ENCODE data around the gene FOXO6. TPM values are rescaled to one million over a fixed set of nuclear protein-coding genes. Genes with fewer than 3 reads are reported as not detected.

The FOXO6 gene
- total and polyA plus RNA-seq, 7 experiments from 2014 or later, result 0.66 to 1.3 TPM; not detected in 5

- Mint-ChIP-seq H3K9me3 (no peaks in the 10 kb centered on the region), H3K27ac (no peak overlapping the region), H3K4me3 (no peak overlapping the region), H3K36me3 (no peaks in the 10 kb centered on the region), H3K27me3 (peaks cover 0 to 17% (median 0%) of the 10 kb centered on the region in 5 donors), H3K4me1 (peaks cover 0 to 5% (median 0%) of the 10 kb centered on the region in 7 donors)
- ChIA-PET CTCF (no interaction called here), POLR2A (no interaction called here)
- ATAC-seq (no peak), DNase-seq (no peak)
- Histone ChIP-seq H3K27ac (ENCODE audit: low read depth, low read length) (no peak overlapping the region), H3K9me3 (ENCODE audit: control insufficient read depth in 2 of 3, low read length in 3 of 3) (no peaks in the 10 kb centered on the region), H3K4me1 (ENCODE audit: control insufficient read depth in 2 of 2, insufficient read depth in 2 of 2, low read length in 2 of 2) (no peaks in the 10 kb centered on the region), H3K36me3 (ENCODE audit: control insufficient read depth in 2 of 3, insufficient read depth in 3 of 3, low read length in 3 of 3) (no peaks in the 10 kb centered on the region), H3K27me3 (ENCODE audit: control insufficient read depth in 2 of 2, insufficient read depth in 2 of 2, low read length in 2 of 2) (no peaks in the 10 kb centered on the region), H3K4me3 (ENCODE audit: low read length) (no peak overlapping the region)
- intact Hi-C loops (cut with micrococcal nuclease), result loop anchor here in 1 of 2 donors (5.0 kb wide), 2 partner anchors 97 to 137 kb away; no protein-coding TSS in a partner anchor
These were observed 58.5 kb downstream of the FOXO6 start for GRCh38 chr1:41419584-41420295.

GRCh38 chr1:41420351-41420750, 59.1 kb downstream of the FOXO6 start:
- H3K27me3 Mint-ChIP-seq, result peaks cover 0 to 17% (median 0%) of the 10 kb centered on the region in 5 donors
- intact Hi-C loops (cut with micrococcal nuclease), result no loop called here
- no peaks in the 10 kb centered on the region for H3K9me3 ChIP-seq (ENCODE audit: control insufficient read depth in 2 of 3, low read length in 3 of 3)
- no peak overlapping the region for H3K4me3 Mint-ChIP-seq
- no peaks in the 10 kb centered on the region for H3K4me1 ChIP-seq (ENCODE audit: control insufficient read depth in 2 of 2, insufficient read depth in 2 of 2, low read length in 2 of 2)
- no peak overlapping the region for H3K27ac Mint-ChIP-seq
- no peak overlapping the region for H3K27ac ChIP-seq (ENCODE audit: low read depth, low read length)
- no peaks in the 10 kb centered on the region for H3K36me3 ChIP-seq (ENCODE audit: control insufficient read depth in 2 of 3, insufficient read depth in 3 of 3, low read length in 3 of 3)
- POLR2A ChIA-PET, result no interaction called here
- peaks cover 0 to 5% (median 0%) of the 10 kb centered on the region in 7 donors for H3K4me1 Mint-ChIP-seq
- H3K4me3 ChIP-seq (ENCODE audit: low read length), result no peak overlapping the region
- no peaks in the 10 kb centered on the region for H3K27me3 ChIP-seq (ENCODE audit: control insufficient read depth in 2 of 2, insufficient read depth in 2 of 2, low read length in 2 of 2)
- CTCF ChIA-PET, result interaction anchor here (1.1 kb wide), 1 partner anchor 100 kb away, joined by 3 read pairs; no protein-coding TSS in a partner anchor
- ATAC-seq, result no peak
- H3K9me3 Mint-ChIP-seq, result no peaks in the 10 kb centered on the region
- no peak for DNase-seq
- H3K36me3 Mint-ChIP-seq, result no peaks in the 10 kb centered on the region

- POLR2A ChIA-PET, result no interaction called here
- Histone ChIP-seq H3K4me3 (ENCODE audit: low read length) (no peak overlapping the region), H3K36me3 (ENCODE audit: control insufficient read depth in 2 of 3, insufficient read depth in 3 of 3, low read length in 3 of 3) (no peaks in the 10 kb centered on the region), H3K27me3 (ENCODE audit: control insufficient read depth in 2 of 2, insufficient read depth in 2 of 2, low read length in 2 of 2) (no peaks in the 10 kb centered on the region), H3K4me1 (ENCODE audit: control insufficient read depth in 2 of 2, insufficient read depth in 2 of 2, low read length in 2 of 2) (no peaks in the 10 kb centered on the region), H3K27ac (ENCODE audit: low read depth, low read length) (no peak overlapping the region), H3K9me3 (ENCODE audit: control insufficient read depth in 2 of 3, low read length in 3 of 3) (no peaks in the 10 kb centered on the region)
- peaks cover 0 to 17% (median 0%) of the 10 kb centered on the region in 5 donors for H3K27me3 Mint-ChIP-seq
- no peaks in the 10 kb centered on the region for H3K9me3 Mint-ChIP-seq
- no peak overlapping the region for H3K27ac Mint-ChIP-seq
- no peak for ATAC-seq
- DNase-seq, result no peak
- H3K36me3 Mint-ChIP-seq, result no peaks in the 10 kb centered on the region
- no peak overlapping the region for H3K4me3 Mint-ChIP-seq
- peaks cover 0 to 5% (median 0%) of the 10 kb centered on the region in 7 donors for H3K4me1 Mint-ChIP-seq
- intact Hi-C loops (cut with micrococcal nuclease), result no loop called here
- CTCF ChIA-PET, result interaction anchor here (0.5 to 1.1 kb wide), 2 partner anchors 100 to 161 kb away, joined by 3 read pairs; no protein-coding TSS in a partner anchor
These were observed 59.6 kb downstream of the FOXO6 start for GRCh38 chr1:41420860-41421259.

- Histone ChIP-seq H3K27ac (ENCODE audit: low read depth, low read length) (no peak overlapping the region), H3K4me1 (ENCODE audit: control insufficient read depth in 2 of 2, insufficient read depth in 2 of 2, low read length in 2 of 2) (no peaks in the 10 kb centered on the region), H3K36me3 (ENCODE audit: control insufficient read depth in 2 of 3, insufficient read depth in 3 of 3, low read length in 3 of 3) (no peaks in the 10 kb centered on the region), H3K27me3 (ENCODE audit: control insufficient read depth in 2 of 2, insufficient read depth in 2 of 2, low read length in 2 of 2) (no peaks in the 10 kb centered on the region), H3K4me3 (ENCODE audit: low read length) (no peak overlapping the region), H3K9me3 (ENCODE audit: control insufficient read depth in 2 of 3, low read length in 3 of 3) (no peaks in the 10 kb centered on the region)
- CTCF ChIA-PET, result no interaction called here
- Mint-ChIP-seq H3K4me1 (peaks cover 0 to 2% (median 0%) of the 10 kb centered on the region in 7 donors), H3K27me3 (peaks cover 0 to 13% (median 0%) of the 10 kb centered on the region in 5 donors), H3K9me3 (no peaks in the 10 kb centered on the region), H3K4me3 (no peak overlapping the region), H3K27ac (no peak overlapping the region), H3K36me3 (no peaks in the 10 kb centered on the region)
- ATAC-seq (no peak), DNase-seq (no peak)
- POLR2A ChIA-PET, result no interaction called here
- intact Hi-C loops (cut with micrococcal nuclease), result no loop called here
These were observed 61.1 kb downstream of the FOXO6 start for GRCh38 chr1:41422306-41422705.

GRCh38 chr1:41423511-41424191, 62.4 kb downstream of the FOXO6 start:
- DNase-seq (no peak), ATAC-seq (no peak)
- intact Hi-C loops (cut with micrococcal nuclease), result no loop called here
- Histone ChIP-seq H3K27me3 (ENCODE audit: control insufficient read depth in 2 of 2, insufficient read depth in 2 of 2, low read length in 2 of 2) (no peaks in the 10 kb centered on the region), H3K4me1 (ENCODE audit: control insufficient read depth in 2 of 2, insufficient read depth in 2 of 2, low read length in 2 of 2) (no peaks in the 10 kb centered on the region), H3K27ac (ENCODE audit: low read depth, low read length) (no peak overlapping the region), H3K4me3 (ENCODE audit: low read length) (no peak overlapping the region), H3K36me3 (ENCODE audit: control insufficient read depth in 2 of 3, insufficient read depth in 3 of 3, low read length in 3 of 3) (no peaks in the 10 kb centered on the region), H3K9me3 (ENCODE audit: control insufficient read depth in 2 of 3, low read length in 3 of 3) (no peaks in the 10 kb centered on the region)
- H3K4me1 Mint-ChIP-seq, result peaks cover 0 to 6% (median 0%) of the 10 kb centered on the region in 7 donors
- no peaks in the 10 kb centered on the region for H3K9me3 Mint-ChIP-seq
- peaks cover 0 to 14% (median 5%) of the 10 kb centered on the region in 5 donors for H3K27me3 Mint-ChIP-seq
- H3K27ac Mint-ChIP-seq, result no peak overlapping the region
- ChIA-PET CTCF (interaction anchor here (0.5 kb wide), 1 partner anchor 373 kb away, joined by 4 read pairs; no protein-coding TSS in a partner anchor), POLR2A (no interaction called here)
- no peaks in the 10 kb centered on the region for H3K36me3 Mint-ChIP-seq
- H3K4me3 Mint-ChIP-seq, result no peak overlapping the region

GRCh38 chr1:41424581-41425118, 63.4 kb downstream of the FOXO6 start:
- Histone ChIP-seq H3K27me3 (ENCODE audit: control insufficient read depth in 2 of 2, insufficient read depth in 2 of 2, low read length in 2 of 2) (no peaks in the 10 kb centered on the region), H3K4me1 (ENCODE audit: control insufficient read depth in 2 of 2, insufficient read depth in 2 of 2, low read length in 2 of 2) (no peaks in the 10 kb centered on the region), H3K9me3 (ENCODE audit: control insufficient read depth in 2 of 3, low read length in 3 of 3) (no peaks in the 10 kb centered on the region), H3K4me3 (ENCODE audit: low read length) (no peak overlapping the region), H3K36me3 (ENCODE audit: control insufficient read depth in 2 of 3, insufficient read depth in 3 of 3, low read length in 3 of 3) (no peaks in the 10 kb centered on the region), H3K27ac (ENCODE audit: low read depth, low read length) (no peak overlapping the region)
- Mint-ChIP-seq H3K36me3 (no peaks in the 10 kb centered on the region), H3K27ac (no peak overlapping the region), H3K9me3 (no peaks in the 10 kb centered on the region), H3K4me3 (no peak overlapping the region), H3K27me3 (peaks cover 0 to 14% (median 5%) of the 10 kb centered on the region in 5 donors), H3K4me1 (peaks cover 0 to 6% (median 0%) of the 10 kb centered on the region in 7 donors)
- ChIA-PET POLR2A (no interaction called here), CTCF (interaction anchor here (0.7 kb wide), 1 partner anchor 101 kb away, joined by 3 read pairs; no protein-coding TSS in a partner anchor)
- intact Hi-C loops (cut with micrococcal nuclease), result no loop called here
- no peak for DNase-seq
- no peak for ATAC-seq

All from naive thymus-derived CD4-positive, alpha-beta T cell (primary cell).